Measurements from ENCODE around the gene CORO1C. TPM values are rescaled to one million over a fixed set of nuclear protein-coding genes. Genes with fewer than 3 reads are reported as not detected.

CORO1C gene
- total RNA-seq, 1 experiment from 2014 or later, result 138 TPM

GRCh38 chr12:108633534-108634248 is 97.6 kb downstream of the CORO1C start, which contains the start of gene SELPLG:
SELPLG (minus strand) TSS chr12:108633894; CDS start chr12:108624307, 9,587 bp downstream.
- H3K79me2 ChIP-seq (ENCODE audit: insufficient read depth, low read length), result no peaks in the 10 kb centered on the region
- ATAC-seq, result no peak
- no peaks in the 10 kb centered on the region for H3K9me3 ChIP-seq (ENCODE audit: control insufficient read depth in 1 of 2, insufficient read depth in 1 of 2, low read depth in 1 of 2, low read length in 2 of 2)
- DNase-seq (ENCODE audit: low read depth, low spot score), result no peak
- no peak for TF ChIP-seq POLR2A (IDR thresholded peaks at IDR 0.05; ENCODE audit: borderline replicate concordance, extremely low read depth, insufficient read depth, insufficient read length)
- TF ChIP-seq JUND (IDR thresholded peaks at IDR 0.05), result no peak
- no peak for TF ChIP-seq ELF1 (IDR thresholded peaks at IDR 0.05; ENCODE audit: borderline replicate concordance, low read depth)
- no peak for TF ChIP-seq ZNF274 (IDR thresholded peaks at IDR 0.05; ENCODE audit: low read depth, low read length)
- no peak for TF ChIP-seq MAX (IDR thresholded peaks at IDR 0.05)
- no peak for TF ChIP-seq CEBPB (IDR thresholded peaks at IDR 0.05; ENCODE audit: low read depth)
- no peak for TF ChIP-seq TCF7L2 (IDR thresholded peaks at IDR 0.05; ENCODE audit: borderline replicate concordance, extremely low read depth, insufficient read depth, insufficient read length)
- no peak for TF ChIP-seq YY1 (IDR thresholded peaks at IDR 0.05; ENCODE audit: extremely low read depth, insufficient replicate concordance, low read depth, low read length)
- no peak for TF ChIP-seq RAD21 (IDR thresholded peaks at IDR 0.05; ENCODE audit: low read depth)
- no peak for TF ChIP-seq EZH2phosphoT487 (IDR thresholded peaks at IDR 0.05; ENCODE audit: borderline replicate concordance)
- TF ChIP-seq EZH2 (IDR thresholded peaks at IDR 0.05), result no peak
- no peak for TF ChIP-seq EGR1 (IDR thresholded peaks at IDR 0.05; ENCODE audit: low read depth)
- TF ChIP-seq FOSL1 (IDR thresholded peaks at IDR 0.05; ENCODE audit: low read depth), result no peak
- TF ChIP-seq SIN3A (IDR thresholded peaks at IDR 0.05; ENCODE audit: low read depth), result no peak
- TF ChIP-seq POLR2AphosphoS5 (IDR thresholded peaks at IDR 0.05; ENCODE audit: low read depth, low read length), result no peak
- no peak for TF ChIP-seq SP1 (IDR thresholded peaks at IDR 0.05; ENCODE audit: low read depth)
- TF ChIP-seq REST (IDR thresholded peaks at IDR 0.05; ENCODE audit: low read depth), result no peak
- TF ChIP-seq CTCF (IDR thresholded peaks at IDR 0.05 in 2 of 3, conservative IDR thresholded peaks at IDR 0.05 in 1 of 3; ENCODE audit: borderline replicate concordance in 1 of 3, insufficient read depth in 1 of 3, low read depth in 2 of 3, low read length in 2 of 3), result no peak
- no peaks in the 10 kb centered on the region for H3K36me3 ChIP-seq (ENCODE audit: control insufficient read depth in 1 of 2, insufficient read depth in 2 of 2, low read length in 2 of 2)
- ChIA-PET RAD21 (ENCODE audit: low non-redundant PET in 1 of 2, low total read pairs in 2 of 2, uncharacterized antibody in 2 of 2, unreplicated experiment in 2 of 2) (no interaction called here), POLR2A (no interaction called here), CTCF (no interaction called here)
- no peaks in the 10 kb centered on the region for H3K9me2 ChIP-seq (ENCODE audit: insufficient read depth)
- no TSS peak for BruUV-seq (replicated peaks)
- no peak within 1 kb of the TSS for H2AFZ ChIP-seq (ENCODE audit: low read depth, low read length, poor library complexity, severe bottlenecking)
- H3K27ac ChIP-seq (ENCODE audit: low read depth, low read length), result no peak within 1 kb of the TSS
- intact Hi-C loops (cut with micrococcal nuclease), result no loop called here
- no peaks in the 10 kb centered on the region for H3K27me3 ChIP-seq (ENCODE audit: insufficient read depth, low read length)
- no peaks in the 10 kb centered on the region for H4K20me1 ChIP-seq (ENCODE audit: insufficient read depth)
- peak within 1 kb of the TSS; percentile 27; the same call in 1 of the 2 replicates for H3K4me2 ChIP-seq (ENCODE audit: low read length)
- H3K9ac ChIP-seq (ENCODE audit: low read length), result no peak within 1 kb of the TSS
- peaks cover 25 to 26% of the 10 kb centered on the region in 2 experiments for H3K4me1 ChIP-seq (ENCODE audit: control insufficient read depth in 1 of 2, insufficient read depth in 2 of 2, low read length in 2 of 2)
- no peak within 1 kb of the TSS for H3K4me3 ChIP-seq (replicated peaks in 1 of 2; ENCODE audit: low read depth in 1 of 2, low read length in 2 of 2)

Data from HCT116 (cell line).